ENCODE results near the gene OLFM1.

GRCh38 chr9:135155396-135155795 is 67.9 kb downstream of the OLFM1 start:
- no peak for TF ChIP-seq CTCF (optimal IDR thresholded peaks at IDR 0.05 in 1 of 3, IDR thresholded peaks at IDR 0.05 in 1 of 3, conservative IDR thresholded peaks at IDR 0.05 in 1 of 3; ENCODE audit: extremely low read depth in 1 of 3, insufficient read depth in 2 of 3, low read length in 3 of 3)
- no peak for TF ChIP-seq EZH2 (IDR thresholded peaks at IDR 0.05; ENCODE audit: low read length)

All from keratinocyte (primary cell).